ENCODE data around the gene CGB7.
"Not testable (repeated sequence)": the region's sequence is repeated elsewhere in the genome, so short reads cannot be mapped to it uniquely, and the experiment has no call there.

DNA sequence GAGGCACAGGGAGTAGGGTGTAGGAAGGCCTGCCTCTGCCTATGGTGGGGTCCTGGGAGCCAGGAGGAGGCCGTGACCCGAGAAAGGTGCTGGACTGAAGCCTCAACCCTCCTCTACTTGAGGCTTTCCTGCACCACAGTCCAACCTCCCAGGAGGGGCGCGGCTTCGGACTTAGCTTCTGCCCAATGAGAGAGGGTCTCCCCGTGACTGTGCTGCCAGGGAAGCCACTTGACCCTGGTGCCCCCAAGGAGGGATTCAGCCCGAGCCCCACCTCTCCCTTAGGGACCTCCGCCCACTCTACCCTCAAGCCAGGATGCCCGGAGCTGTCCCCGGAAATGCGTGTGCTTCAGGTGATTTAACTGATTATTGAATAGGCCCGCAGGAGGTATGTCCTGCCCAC, 8.5 kb downstream of the CGB7 start, which contains the start of gene CGB8:
- not testable (repeated sequence) for TF ChIP-seq POLR2A (IDR thresholded peaks at IDR 0.05); EP300 (IDR thresholded peaks at IDR 0.05; ENCODE audit: low read depth)

Measured in transverse colon (tissue), 1 donor.